Non-pigmented ciliary epithelial cell (primary cell): Measurements from ENCODE around the gene BFSP2.
"Not testable (repeated sequence)": the region's sequence is repeated elsewhere in the genome, so short reads cannot be mapped to it uniquely, and the experiment has no call there.

Experiments
- DNase-seq: peaks from one replicate; pipeline ENCODE4 v3.0.0-alpha.2; 2010; ENCODE audit warnings: low read depth

Gene BFSP2

DNA sequence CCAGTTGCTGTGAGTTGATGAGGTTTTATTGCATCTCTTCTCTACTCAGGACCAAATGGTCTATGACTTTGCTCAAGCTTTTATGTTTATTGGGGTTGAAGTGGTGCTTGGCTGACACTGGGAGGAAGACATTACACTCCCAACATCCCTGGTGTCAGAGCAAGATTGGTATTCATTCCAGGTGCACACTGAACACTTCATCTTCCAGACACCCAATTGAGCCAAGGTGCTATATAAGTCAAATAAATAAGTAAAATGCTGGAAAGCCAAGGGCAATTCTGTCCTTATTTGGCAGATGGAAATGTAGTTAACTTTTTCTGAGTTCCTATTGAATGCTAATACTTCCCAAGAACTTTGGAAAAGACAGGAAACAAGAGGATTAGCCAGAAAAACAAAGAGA lies 120.4 kb downstream of the BFSP2 start:
- DNase-seq = no peak

DNA sequence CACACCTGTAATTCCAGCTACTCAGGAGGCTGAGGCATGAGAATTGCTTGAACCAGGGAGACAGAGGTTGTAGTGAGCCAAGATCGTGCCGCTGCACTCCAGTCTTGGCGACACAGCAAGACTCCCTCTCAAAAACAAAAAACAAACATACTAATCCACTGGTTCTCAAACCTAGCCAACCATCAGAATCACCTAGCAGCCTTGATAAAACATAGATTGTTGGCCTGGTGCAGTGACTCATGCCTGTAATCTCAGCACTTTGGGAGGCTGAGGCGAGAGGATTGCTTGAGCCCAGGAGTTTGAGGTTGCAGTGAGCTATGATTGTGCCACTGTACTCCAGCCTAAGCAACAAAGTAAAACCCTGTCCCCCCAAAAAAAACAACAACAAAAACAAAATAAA lies 121.1 kb downstream of the BFSP2 start:
- DNase-seq = not testable (repeated sequence)

DNA sequence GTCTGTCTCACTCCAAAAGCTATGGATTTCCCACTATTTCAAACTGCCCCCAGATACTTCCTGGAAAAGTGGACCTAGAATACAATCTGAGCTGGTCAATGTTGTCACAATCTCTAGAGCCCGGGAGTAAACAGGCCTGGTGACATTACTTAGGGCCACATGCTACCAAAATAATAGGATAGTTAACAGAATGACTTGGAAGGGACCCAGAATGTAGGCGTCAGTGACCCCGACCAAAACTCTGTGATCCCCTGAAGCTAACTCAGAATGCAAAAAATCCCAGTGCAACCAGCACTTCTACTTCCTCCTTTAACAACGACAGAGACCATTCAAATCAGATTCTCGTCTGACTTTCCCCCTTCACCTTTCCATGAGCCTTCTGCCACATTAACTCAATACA lies 122.1 kb downstream of the BFSP2 start:
- DNase-seq = no peak

DNA sequence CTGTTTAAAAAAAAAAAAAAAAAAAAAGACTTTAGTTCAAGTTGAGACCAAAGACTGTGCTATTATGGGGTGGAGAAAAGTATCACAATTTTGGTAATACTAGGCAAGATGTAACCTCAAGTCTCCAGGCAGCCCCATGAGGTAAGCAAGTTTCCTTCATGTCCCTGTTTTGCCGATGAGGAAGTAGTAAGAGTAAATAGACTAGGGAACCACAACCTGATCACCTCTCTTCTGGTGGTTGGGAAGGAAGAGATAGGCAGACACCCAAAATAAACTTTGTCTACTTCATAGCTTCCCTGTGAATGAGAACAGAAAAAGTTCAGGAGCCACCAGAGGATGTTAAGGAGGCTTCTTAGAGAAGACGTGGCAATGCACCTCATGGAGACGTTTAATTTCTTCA lies 123.9 kb downstream of the BFSP2 start:
- not testable (repeated sequence) for DNase-seq
